Measurements from ENCODE around the gene FGFRL1. TPM values are rescaled to one million over a fixed set of nuclear protein-coding genes. Genes with fewer than 3 reads are reported as not detected.
"Not testable (repeated sequence)": the region's sequence is repeated elsewhere in the genome, so short reads cannot be mapped to it uniquely, and the experiment has no call there.

FGFRL1 gene
- total RNA-seq, 8 experiments from 2014 or later, result 5.4 to 42.4 (median 15.0) TPM

- H3K4me3 ChIP-seq, result no peak overlapping the region
- no peak overlapping the region for H3K27ac ChIP-seq
- ATAC-seq (replicated peaks in 6 of 8), result peak in 3 of 8 experiments; percentile 29 to 74 (median 49)
- WGBS, 10 experiments, result 0 to 90% (median 72%) methylated on average over 1 to 7 of the region's 34 CpGs; no CpG with 5 or more reads in 4 of the 10 experiments
- in situ Hi-C loops (cut with MboI; ENCODE audit: low pct_unique_long_range_greater_than_20kb in 2 of 9, low sequenced_read_pairs in 9 of 9, unreplicated experiment in 9 of 9), result no loop called here
- peaks cover 23 to 28% of the 10 kb centered on the region in 2 donors for H3K4me1 ChIP-seq (replicated peaks in 1 of 2)
These were observed 36.7 kb downstream of the FGFRL1 start for GRCh38 chr4:1047976-1048772.

- in situ Hi-C loops (cut with MboI; ENCODE audit: low pct_unique_long_range_greater_than_20kb in 2 of 9, low sequenced_read_pairs in 9 of 9, unreplicated experiment in 9 of 9), result no loop called here
- ATAC-seq (replicated peaks in 6 of 8), result no peak
- H3K4me1 ChIP-seq (replicated peaks in 1 of 2), result peaks cover 17 to 19% of the 10 kb centered on the region in 2 donors
- WGBS, 10 experiments, result 67 to 100% (median 100%) methylated on average over 1 to 5 of the region's 16 CpGs; no CpG with 5 or more reads in 5 of the 10 experiments
- no peak overlapping the region for H3K4me3 ChIP-seq
- H3K27ac ChIP-seq, result no peak overlapping the region
These were observed 37.6 kb downstream of the FGFRL1 start for GRCh38 chr4:1048773-1049590.

GRCh38 chr4:1049591-1049905, 38.1 kb downstream of the FGFRL1 start:
- peaks cover 11 to 14% of the 10 kb centered on the region in 2 donors for H3K4me1 ChIP-seq (replicated peaks in 1 of 2)
- H3K27ac ChIP-seq, result no peak overlapping the region
- 64 to 100% (median 88%) methylated on average over 1 to 6 of the region's 21 CpGs; no CpG with 5 or more reads in 4 of the 10 experiments for WGBS, 10 experiments
- H3K4me3 ChIP-seq, result no peak overlapping the region
- no peak for ATAC-seq (replicated peaks in 6 of 8)
- in situ Hi-C loops (cut with MboI; ENCODE audit: low pct_unique_long_range_greater_than_20kb in 2 of 9, low sequenced_read_pairs in 9 of 9, unreplicated experiment in 9 of 9), result no loop called here

GRCh38 chr4:1050486-1051213, 39.2 kb downstream of the FGFRL1 start:
- Histone ChIP-seq H3K27ac (no peak overlapping the region), H3K4me1 (replicated peaks in 1 of 2) (peaks cover 3 to 6% of the 10 kb centered on the region in 2 donors), H3K4me3 (no peak overlapping the region)
- ATAC-seq (replicated peaks in 6 of 8), result no peak
- WGBS, 10 experiments, result 69 to 100% (median 84%) methylated on average over 1 to 27 of the region's 40 CpGs; no CpG with 5 or more reads in 1 of the 10 experiments
- in situ Hi-C loops (cut with MboI; ENCODE audit: low pct_unique_long_range_greater_than_20kb in 2 of 9, low sequenced_read_pairs in 9 of 9, unreplicated experiment in 9 of 9), result no loop called here

- WGBS, 10 experiments, result 14 to 90% (median 67%) methylated on average over 1 to 7 of the region's 9 CpGs; no CpG with 5 or more reads in 1 of the 10 experiments
- ATAC-seq (replicated peaks in 6 of 8), result no peak
- no peak overlapping the region for H3K4me3 ChIP-seq
- peaks cover 6 to 7% of the 10 kb centered on the region in 2 donors for H3K4me1 ChIP-seq (replicated peaks in 1 of 2)
- H3K27ac ChIP-seq, result no peak overlapping the region
- in situ Hi-C loops (cut with MboI; ENCODE audit: low pct_unique_long_range_greater_than_20kb in 2 of 9, low sequenced_read_pairs in 9 of 9, unreplicated experiment in 9 of 9), result no loop called here
These were observed 40.0 kb downstream of the FGFRL1 start for GRCh38 chr4:1051472-1051871.

GRCh38 chr4:1052231-1052671, 40.8 kb downstream of the FGFRL1 start:
- Histone ChIP-seq H3K27ac (no peak overlapping the region), H3K4me3 (no peak overlapping the region), H3K4me1 (replicated peaks in 1 of 2) (peaks cover 6 to 7% of the 10 kb centered on the region in 2 donors)
- in situ Hi-C loops (cut with MboI; ENCODE audit: low pct_unique_long_range_greater_than_20kb in 2 of 9, low sequenced_read_pairs in 9 of 9, unreplicated experiment in 9 of 9), result no loop called here
- ATAC-seq (replicated peaks in 6 of 8), result peak in 1 of 8 experiments; percentile 1
- WGBS, 10 experiments, result 17 to 100% (median 60%) methylated on average over 1 to 2 of the region's 15 CpGs; no CpG with 5 or more reads in 5 of the 10 experiments

GRCh38 chr4:1053080-1053661, 41.7 kb downstream of the FGFRL1 start:
- H3K27ac ChIP-seq, result no peak overlapping the region
- H3K4me3 ChIP-seq, result no peak overlapping the region
- 0 to 90% (median 19%) methylated on average over 2 to 10 of the region's 24 CpGs; no CpG with 5 or more reads in 2 of the 10 experiments for WGBS, 10 experiments
- H3K4me1 ChIP-seq (replicated peaks in 1 of 2), result peaks cover 4 to 7% of the 10 kb centered on the region in 2 donors
- in situ Hi-C loops (cut with MboI; ENCODE audit: low pct_unique_long_range_greater_than_20kb in 2 of 9, low sequenced_read_pairs in 9 of 9, unreplicated experiment in 9 of 9), result no loop called here
- ATAC-seq (replicated peaks in 6 of 8), result peak in 4 of 8 experiments; percentile 45 to 82 (median 65)

GRCh38 chr4:1053891-1054290, 42.5 kb downstream of the FGFRL1 start:
- H3K27ac ChIP-seq; in situ Hi-C loops (cut with MboI; ENCODE audit: low pct_unique_long_range_greater_than_20kb in 2 of 9, low sequenced_read_pairs in 9 of 9, unreplicated experiment in 9 of 9); H3K4me3 ChIP-seq; H3K4me1 ChIP-seq (replicated peaks in 1 of 2); ATAC-seq (replicated peaks in 6 of 8): not testable (repeated sequence)
- no CpG with 5 or more reads among the region's 7 CpGs for WGBS, 10 experiments

- in situ Hi-C loops (cut with MboI; ENCODE audit: low pct_unique_long_range_greater_than_20kb in 2 of 9, low sequenced_read_pairs in 9 of 9, unreplicated experiment in 9 of 9); H3K4me3 ChIP-seq; H3K4me1 ChIP-seq (replicated peaks in 1 of 2); ATAC-seq (replicated peaks in 6 of 8); H3K27ac ChIP-seq: not testable (repeated sequence)
- WGBS, 10 experiments, result 20% methylated on average over 1 of the region's 11 CpGs; no CpG with 5 or more reads in 9 of the 10 experiments
These were observed 43.3 kb downstream of the FGFRL1 start for GRCh38 chr4:1054696-1055242.

- Histone ChIP-seq H3K4me3 (peak overlapping the region in 2 of 5 donors; percentile 2 to 8), H3K27ac (peak overlapping the region in 1 of 2 donors; percentile 10)
- WGBS, 10 experiments, result 40 to 60% (median 50%) methylated on average over 1 to 2 of the region's 13 CpGs; no CpG with 5 or more reads in 7 of the 10 experiments
- H3K4me1 ChIP-seq (replicated peaks in 1 of 2); in situ Hi-C loops (cut with MboI; ENCODE audit: low pct_unique_long_range_greater_than_20kb in 2 of 9, low sequenced_read_pairs in 9 of 9, unreplicated experiment in 9 of 9): not testable (repeated sequence)
- ATAC-seq (replicated peaks in 6 of 8), result peak in 7 of 8 experiments; percentile 3 to 37 (median 28)
These were observed 43.8 kb downstream of the FGFRL1 start for GRCh38 chr4:1055243-1055701.

- Histone ChIP-seq H3K27ac (peak overlapping the region in 1 of 2 donors; percentile 10), H3K4me1 (replicated peaks in 1 of 2) (peaks cover 4 to 13% of the 10 kb centered on the region in 2 donors), H3K4me3 (peak overlapping the region in 2 of 5 donors; percentile 2 to 8)
- ATAC-seq (replicated peaks in 6 of 8), result peak in 7 of 8 experiments; percentile 61 to 97 (median 92)
- 43 to 100% (median 65%) methylated on average over 1 to 23 of the region's 34 CpGs; no CpG with 5 or more reads in 1 of the 10 experiments for WGBS, 10 experiments
- in situ Hi-C loops (cut with MboI; ENCODE audit: low pct_unique_long_range_greater_than_20kb in 2 of 9, low sequenced_read_pairs in 9 of 9, unreplicated experiment in 9 of 9), result no loop called here
These were observed 44.5 kb downstream of the FGFRL1 start for GRCh38 chr4:1055721-1056590.
